NCI-H1417 (cell line): ENCODE results near the gene KLRG1.

Experiments used
- DNase-seq, 3 experiments: peaks; one replicate each; lab custom pipeline; 2025; lab: John Stamatoyannopoulos, UW

The KLRG1 gene

DNA sequence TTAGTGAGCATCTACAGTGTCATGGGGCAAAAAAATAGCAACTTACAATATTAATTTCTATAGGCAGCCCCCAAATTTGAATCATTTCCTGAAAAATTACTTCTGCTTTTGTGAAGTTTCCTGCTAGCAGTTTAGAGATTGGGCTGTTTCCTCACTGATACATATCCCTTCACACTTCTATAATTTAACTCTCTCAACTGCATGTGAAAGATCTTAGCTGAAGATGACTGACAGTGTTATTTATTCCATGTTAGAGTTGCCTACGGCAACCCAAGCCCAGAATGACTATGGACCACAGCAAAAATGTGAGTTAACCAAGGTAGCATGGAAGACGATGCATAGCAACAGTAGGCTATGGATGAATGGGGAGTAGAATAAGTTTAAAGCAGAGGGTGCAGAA, at the start of gene KLRG1:
Gene KLRG1 (plus strand): TSS at position 134 of the 400 bp plus-strand sequence. CDS start 90 bp downstream, at position 224.
- DNase-seq = no peak

DNA sequence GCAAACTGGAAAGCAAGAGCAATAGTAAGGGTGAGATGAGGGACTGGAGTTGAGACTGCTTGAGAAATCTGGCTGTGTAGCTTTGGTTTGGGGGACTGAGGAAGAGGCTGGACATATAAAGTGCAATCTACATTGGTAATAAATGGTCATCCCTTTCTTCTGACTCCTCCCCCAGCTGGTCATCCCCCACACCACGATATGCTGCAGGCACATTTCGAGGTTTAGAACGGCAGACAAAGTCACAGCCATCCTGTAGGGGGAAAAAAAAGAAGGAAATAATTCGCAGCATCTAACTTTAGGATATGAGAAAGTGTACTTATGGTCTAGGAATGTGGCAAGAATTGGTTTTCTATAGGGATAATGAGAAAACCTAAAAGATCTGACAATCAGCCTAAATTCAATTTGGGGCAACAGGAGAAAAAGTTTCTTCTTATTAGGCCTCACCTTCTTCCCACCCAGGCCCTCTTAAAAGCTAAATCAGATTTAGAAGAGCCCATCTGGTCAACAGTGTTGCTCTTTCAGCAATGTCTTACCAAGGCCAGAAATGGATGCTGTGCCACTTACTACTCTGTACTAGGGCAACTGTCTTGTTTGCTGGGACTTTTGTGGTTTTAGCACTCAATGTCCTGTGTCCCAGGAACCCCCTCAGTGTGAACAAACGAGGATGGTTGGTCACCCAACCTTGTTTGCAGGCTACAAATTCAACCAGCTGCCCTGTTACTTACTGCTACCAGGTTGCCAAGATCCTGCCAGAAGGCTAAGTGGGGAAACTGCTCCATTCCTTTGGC, 47.5 kb upstream of the KLRG1 start:
- DNase-seq = no peak

DNA sequence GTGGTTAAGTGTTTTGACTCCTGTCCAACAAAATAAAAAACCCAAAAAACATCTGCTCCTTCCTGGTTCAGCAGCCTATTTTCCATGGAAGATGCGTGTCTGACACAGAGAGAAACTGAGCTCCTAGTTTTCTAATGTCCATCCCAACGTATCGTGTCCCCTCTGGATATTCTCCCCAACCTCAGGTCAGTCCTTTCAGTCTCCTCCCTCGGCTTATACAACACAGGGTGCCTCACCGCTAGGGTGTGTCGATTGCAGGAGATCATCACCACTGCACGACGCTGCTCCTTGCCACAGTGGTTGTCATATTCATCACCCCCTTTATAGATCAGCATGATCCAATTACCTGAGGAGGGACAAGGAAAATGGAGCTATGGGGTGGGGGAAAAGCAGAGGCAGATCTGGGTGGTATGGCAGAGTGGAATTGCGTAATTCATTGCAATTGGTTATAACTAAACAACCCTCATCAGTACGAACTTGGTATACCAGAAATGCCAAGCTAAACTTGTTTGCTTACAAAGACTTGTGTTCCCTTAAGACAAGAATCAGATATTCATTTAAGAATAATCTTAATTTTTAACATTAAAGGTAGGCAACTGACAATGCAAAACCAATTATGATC, 45.7 kb upstream of the KLRG1 start:
- DNase-seq = no peak

DNA sequence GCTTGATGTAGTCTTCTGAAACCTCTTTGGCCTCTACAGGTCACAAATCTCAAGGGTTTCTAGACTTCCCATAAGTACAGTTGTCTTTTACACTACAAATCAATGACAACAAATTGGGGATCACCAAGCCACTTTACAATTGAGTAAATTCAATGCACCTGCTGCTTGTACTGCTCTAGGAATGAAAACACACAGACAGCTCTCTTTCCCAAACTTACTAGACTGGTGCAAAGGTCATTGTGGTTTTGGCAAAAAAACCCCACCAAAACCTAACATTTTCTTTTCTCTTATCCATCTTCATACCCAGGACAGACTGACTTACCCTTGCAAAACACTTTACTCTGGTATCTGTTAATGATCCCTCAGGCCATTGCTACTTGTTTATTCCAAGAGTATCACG, 42.6 kb upstream of the KLRG1 start:
- no peak for DNase-seq

DNA sequence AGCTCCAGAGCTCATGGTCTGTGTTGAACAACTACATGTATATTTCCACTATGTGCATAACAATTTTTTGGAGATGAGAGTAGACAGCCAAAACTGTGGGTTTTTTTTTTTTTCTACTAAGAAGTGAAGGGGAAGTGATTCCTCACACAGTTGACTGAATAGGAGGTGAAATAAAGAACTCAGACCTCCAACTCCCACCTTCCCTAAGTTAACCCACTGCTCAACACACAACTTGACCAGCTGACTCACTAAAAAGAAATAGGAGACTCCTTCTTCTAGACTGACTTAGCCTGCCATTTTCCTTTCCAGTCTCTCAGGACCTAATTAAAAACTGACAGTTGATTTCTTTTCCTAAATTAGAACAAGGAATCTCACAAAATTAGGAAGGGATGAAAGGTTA, 41.6 kb upstream of the KLRG1 start:
- DNase-seq = no peak

DNA sequence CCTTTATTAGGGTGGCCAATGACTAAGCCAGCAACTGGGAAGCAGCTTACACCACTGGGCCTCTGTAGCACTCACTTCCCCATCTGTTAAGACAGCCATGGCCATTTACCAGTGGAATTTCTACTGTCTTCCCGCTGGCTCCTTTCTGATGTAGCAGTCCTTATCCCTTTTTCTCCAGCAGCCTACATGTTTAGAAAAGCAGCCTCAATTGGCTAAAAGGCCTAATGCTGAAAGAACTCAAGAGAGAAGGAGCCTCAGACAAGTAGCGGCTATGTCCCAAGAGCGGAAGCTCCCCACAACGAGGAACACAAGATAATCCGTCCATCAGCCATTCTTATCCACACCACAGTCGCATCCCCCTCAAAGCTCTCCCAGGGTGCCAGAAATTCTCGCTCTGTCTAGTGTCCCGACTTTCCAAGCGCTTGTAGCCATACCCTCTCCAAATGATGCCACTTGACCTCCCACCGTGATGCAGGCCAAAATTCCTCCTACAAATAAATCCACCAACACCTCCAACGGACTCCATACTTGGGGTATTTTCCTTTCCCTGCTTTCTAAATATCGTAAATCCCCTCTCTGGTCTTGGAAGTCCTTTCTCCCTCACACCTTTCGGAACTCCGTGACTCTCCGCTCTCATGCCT, 40.5 kb upstream of the KLRG1 start:
- no peak for DNase-seq

DNA sequence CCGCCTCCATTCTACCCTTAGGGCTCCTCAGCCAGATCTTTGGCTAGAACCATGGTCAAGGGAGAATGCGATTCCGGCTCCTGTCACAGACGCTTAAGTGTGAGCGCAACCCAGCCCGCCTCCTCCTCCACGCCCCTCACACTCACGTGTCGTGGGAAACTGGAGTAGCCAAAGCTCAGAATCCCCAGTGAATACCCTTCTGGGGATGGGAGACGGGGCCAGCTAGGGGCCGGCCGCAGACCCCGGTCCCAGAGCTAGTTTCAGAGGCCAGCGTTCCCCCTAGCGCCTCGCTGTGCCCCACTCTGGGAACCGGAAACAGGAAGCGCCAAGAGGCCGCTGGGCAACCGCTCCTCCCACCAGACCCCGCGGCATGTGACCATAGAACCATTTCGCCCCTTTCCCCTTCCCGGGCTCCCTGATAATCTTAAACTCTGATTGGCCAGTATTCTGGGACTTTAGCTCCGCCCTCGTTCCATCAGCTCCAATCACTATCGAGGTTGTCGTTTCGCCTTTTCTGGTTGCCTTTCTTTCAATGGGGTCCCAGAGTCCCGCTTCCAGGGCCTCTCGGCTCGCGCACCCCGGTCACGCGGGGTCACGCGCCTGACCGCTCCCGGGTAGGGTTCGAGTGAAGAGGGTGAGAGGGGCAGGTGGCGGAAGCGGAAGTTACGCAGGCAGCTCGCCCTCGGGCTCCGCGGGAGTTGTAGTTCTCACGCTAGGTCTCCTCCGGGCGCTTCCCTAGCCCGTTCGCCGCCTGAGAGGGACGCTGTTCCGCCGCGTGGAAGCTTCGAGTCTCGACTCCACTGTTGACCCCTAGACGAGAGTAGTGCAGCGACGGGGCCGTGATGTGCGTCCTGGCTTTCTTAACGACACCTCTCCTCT, 39.8 kb upstream of the KLRG1 start, which contains the start of gene M6PR:
Gene M6PR (minus strand): TSS at position 304 of the 879 bp plus-strand sequence. CDS start 3,241 bp downstream, outside the sequence.
- peak; percentile 92 to 100 (median 100) for DNase-seq

DNA sequence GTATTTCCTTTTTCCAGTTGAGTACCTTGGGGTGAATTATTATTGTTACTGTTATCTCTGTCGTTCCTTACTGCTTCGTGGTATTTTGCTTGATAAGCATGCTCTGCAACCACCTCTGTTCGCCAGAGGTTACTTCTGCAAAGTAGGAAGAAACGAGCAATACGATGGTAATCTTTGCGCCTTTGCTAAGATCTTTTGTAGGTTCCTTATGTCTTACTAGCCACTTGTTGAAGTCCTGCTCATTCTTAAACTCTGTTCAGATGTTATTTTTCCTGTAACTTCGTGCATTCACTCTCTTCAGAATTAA, 39.2 kb upstream of the KLRG1 start:
- no peak for DNase-seq

DNA sequence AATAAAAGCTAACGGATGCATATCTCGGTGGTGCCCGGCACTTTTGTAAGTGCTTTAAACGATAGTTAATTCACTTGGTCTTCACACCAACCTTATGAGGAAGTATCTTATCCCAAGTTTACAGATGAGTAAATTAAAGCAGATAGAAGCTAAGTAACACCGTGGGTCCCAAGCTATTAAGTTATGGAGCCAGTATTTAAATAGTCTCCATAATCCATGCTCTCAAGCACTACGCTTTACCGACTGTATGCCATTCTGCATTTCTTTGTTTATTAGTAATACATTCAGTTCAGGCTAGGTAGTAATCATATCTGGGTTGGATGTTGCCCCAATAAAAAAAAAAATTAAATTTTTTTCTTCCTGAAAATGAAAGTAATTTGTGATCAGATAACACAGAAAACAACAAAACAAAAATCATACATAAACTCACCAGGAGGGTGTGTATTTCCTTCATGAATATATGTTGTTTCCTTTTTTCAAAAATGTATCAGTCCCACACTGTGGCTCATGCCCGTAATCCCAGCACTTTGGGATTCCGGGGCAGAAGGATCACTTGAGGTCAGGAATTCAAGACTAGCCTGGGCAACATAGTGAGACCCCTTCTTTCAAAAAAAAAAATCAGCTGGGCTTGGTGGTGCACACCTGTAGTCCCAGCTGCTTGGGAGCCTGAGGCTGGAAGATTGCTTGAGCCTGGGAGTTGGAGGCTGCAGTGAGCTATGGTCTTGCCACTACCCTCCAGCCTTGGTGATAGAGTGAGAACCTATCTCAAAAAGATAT, 38.5 kb upstream of the KLRG1 start:
- no peak for DNase-seq

DNA sequence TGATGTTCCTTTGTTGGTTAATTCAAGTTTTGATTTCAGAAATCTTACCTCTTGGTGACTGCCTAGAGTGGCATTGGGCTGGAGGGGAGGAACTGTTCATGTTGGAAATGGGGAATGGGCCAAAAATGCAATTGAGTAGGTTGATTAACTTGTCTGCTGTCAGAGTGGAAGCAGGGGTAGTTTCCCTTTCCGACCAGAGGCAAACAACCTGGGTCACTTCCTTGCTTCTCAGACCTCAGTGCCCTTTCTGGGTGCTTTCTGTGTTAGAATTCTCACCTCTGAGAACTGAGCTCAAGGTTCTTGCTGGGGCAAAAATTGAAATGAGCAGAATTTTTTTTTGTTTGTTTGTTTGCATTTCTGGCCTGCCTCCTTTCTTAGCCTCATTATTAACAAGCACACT, 37.6 kb upstream of the KLRG1 start:
- DNase-seq = no peak

DNA sequence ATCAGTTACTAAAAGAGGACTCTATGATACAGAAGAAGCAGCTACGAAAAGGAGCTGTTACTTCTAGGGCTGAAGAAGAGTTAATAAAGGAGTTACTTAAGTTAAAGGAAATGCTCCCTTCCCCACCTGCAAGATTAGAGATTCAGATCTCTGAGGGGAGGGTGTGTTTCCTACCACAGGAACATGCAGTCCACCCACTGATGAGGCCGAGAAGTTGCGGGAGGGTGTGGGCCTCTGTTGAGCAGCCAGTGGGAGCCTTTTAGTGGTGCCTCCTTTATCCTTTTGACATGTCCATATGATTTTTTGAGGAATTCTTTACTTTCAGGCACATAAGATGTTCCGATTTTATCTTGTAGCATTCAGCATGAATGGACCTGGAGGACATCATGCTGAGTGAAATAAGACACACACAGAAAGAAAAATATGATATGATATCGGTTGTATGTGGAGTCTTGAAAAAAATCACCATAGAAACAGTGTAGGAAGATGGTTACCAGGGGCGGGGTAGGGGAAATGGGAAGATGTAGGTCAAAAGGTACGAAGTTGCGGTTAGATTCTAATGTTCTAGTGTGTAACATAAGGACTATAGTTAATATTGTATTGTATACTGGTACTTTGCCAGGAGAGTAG, 35.5 kb upstream of the KLRG1 start:
- DNase-seq = no peak

DNA sequence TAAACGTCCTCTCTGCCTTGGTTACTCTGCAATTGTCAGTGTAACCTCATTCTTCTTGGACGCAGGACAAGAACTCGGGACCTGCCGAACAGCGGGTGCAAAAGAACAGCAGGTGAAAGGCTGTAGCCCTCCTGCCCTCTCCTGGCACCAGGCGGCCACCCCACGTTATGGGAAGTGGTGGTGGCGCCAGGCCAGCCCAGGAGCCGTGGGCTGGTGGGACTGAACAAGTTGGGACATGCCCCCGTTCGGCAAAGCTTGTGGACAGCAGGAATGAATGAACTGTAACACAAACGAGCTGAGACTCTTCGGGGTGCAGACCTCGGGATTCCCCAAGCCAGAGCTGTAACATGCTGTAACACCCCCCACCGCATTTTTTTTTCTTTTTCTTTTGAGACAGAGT, 33.3 kb upstream of the KLRG1 start:
- DNase-seq = no peak

DNA sequence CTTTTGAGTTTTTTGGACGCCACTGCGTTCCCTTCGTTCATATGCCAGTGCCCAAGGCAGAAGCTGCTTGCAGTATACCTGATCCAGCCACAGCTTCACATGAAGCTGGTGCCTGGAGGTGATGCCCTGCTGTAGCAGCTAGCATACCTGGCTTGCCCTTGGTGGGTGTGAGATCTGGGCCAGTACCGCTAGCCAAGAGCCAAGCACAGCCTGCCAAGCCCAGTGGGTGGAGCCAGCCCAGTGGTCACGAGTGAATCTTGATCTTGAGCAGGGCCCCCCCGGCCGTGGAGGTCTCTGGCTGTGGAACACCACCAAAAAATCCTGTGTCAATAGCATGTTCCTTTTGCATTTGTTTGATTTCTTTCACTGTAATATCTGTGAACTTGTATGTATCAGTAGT, 32.6 kb upstream of the KLRG1 start:
- DNase-seq = no peak

DNA sequence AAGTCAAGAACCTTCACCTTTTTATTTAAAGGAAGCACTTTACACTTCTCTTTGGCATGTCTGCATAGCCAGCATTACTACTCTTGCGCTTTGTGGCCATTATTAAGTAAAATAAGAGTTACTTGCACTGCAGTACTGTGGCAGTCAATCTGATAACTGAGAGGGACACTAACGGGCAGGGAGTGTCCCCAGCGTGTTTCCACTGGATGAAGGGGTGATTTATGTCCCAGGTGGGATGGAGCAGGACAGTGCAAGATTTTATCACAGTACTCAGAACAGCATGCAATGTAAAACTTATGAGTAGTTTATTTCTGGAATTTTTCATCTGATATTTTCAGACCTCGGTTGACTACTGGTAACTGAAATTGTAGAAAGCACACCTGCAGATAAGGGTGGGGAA, 31.8 kb upstream of the KLRG1 start:
- no peak for DNase-seq

DNA sequence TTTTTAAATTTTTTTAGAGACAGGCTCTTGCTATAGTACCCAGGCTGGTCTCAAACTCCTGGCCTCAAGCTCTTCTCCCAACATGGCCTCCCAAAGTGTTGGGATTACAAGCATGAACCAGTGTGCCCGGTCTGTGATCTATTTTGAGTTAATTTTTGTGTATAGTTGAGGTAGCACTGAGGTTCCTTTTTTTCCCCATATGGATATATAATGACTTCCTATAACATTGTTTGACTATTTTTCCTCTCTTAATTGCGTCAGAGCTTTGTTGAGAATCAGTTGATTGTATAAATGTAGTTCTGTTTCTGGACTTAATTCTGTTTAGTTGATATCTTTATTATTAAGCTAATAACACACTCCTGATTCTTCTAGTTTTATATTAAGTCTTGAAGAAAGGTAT, 31.3 kb upstream of the KLRG1 start:
- no peak for DNase-seq

DNA sequence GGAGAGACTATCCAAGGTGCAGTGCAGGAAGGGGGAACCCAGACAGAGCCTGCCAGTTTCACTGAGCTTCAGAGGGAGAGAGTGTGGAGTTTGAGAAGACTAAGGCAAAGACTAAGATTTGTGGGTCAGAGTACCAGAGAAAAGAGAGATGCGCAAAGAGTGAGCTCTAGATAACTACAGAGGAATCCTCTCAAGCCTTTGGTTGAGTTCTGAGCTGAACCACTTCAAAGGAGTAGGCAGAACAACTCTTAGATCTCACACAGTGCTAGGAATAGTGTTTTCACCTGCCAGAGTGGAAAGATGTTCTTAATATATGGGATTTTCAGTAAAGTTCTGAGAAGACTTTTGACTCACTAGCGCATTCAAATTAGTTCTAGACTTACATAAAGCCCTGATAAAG, 29.2 kb upstream of the KLRG1 start:
- DNase-seq = no peak

DNA sequence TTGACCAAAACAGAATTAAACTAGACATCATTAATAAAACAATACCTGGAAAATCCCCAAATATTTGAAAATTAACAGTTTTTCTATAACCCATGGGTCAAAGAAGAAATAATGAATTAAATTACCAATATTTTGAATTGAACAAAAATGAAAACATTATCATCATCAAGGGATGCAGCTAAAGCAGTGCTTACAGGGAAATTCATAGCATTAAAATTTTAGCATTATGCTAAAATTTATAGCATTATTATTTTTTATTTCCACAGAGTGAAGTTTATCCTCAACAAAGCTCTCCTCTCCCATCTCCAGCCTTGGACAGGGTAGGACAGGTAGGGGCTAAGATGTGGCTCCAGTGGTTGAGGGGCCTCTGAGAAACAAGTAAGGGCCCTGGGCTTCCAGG, 20.6 kb upstream of the KLRG1 start:
- no peak for DNase-seq

DNA sequence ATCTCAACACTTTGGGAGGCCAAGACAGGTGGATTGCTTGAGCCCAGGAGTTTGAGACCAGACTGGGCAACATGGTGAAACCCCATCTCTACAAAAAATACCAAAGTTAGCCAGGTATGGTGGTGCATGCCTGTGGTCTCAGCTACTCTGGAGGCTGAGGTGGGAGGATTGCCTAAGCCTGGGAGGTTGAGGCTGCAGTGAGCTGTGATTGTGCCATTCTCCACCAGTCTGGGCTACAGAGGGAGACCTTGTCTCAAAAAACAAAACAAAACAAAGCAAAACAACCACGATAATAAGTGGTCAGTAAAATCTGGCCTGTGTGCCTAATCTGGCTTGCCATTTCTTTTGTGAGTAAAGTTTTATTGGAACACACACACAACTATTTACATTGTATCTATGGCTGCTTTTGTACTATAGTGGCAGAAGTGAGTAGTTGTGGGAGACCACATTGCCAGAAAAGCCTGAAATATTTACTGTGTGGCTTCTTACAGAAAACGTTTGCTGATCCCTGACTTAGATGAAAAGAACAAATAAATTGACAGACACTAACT, 19.4 kb upstream of the KLRG1 start:
- no peak for DNase-seq

DNA sequence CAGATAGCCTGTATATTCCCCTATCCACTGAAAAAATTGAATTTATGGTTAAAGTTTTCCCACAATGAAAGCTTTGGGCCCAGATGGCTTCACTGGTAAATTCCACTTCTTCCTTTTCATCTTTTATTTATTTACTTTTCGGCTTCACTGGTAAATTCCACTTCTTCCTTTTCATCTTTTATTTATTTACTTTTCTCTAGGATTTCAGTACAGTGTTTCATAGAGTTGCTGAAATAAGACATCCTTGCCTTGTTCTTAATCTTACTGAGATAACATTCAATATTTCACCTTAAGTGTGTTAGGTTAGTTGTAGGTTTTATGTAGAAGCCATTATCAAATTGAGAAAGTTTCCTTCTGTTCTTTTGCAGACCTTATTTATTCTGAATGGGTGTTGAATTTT, 18.9 kb upstream of the KLRG1 start:
- no peak for DNase-seq

DNA sequence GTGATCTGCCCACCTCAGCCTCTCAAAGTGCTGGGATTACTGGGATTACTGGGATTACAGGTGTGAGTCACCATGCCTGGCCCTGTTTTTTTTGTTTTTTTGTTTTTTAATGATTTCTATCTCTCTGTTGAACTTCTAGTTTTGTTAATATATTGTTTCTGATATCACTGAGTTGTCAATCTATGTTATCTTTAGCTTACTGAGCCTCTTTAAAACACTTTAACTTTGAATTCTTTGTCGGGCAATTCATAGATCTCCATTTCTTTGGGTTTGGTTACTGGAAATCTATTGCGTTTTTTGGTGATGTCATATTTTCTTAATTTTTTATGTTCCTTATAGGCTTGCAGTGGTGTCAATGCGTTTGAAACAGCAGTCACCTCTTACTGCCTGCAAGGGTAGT, 9.2 kb upstream of the KLRG1 start:
- no peak for DNase-seq

DNA sequence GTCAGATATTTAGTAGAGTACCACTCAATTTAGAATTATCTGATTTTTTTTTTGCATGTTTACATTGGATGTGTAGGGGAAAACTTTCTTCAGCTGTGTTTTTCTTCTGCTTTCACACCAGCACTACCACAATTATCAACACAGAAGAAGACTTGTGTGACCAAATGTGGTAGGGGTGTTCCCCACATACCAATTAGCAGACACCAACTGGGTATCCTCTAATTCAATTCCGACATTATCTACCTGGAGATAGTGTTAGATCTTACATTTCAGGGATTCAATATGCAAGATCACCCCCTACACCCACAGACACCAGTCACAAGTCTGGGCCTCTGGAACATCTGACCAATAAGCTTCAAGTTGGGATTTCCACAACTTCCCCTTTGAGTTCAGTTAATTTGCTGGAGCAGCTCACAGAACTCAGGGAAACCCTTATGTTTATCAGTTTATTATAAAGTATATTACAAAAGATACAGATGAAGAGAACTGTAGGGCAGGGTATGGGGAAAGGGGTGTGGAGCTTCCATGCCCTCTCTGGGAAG, 4.1 kb upstream of the KLRG1 start:
- DNase-seq = no peak
